Endothelial cell of umbilical vein (primary cell): Measurements from ENCODE around the gene GADL1. TPM values are rescaled to one million over a fixed set of nuclear protein-coding genes. Genes with fewer than 3 reads are reported as not detected.

Experiments
- BruUV-seq: library from RNA; stranded (reverse); fragments of 400-500 nt; replicated peaks from 2 replicates; lab custom pipeline; 2021; lab: Mats Ljungman, UMichigan
- CTCF ChIA-PET: fragments of 300-600, 350-600 bp; sonication (Branson Sonifier 250); formaldehyde crosslinking; loops from one replicate; lab custom pipeline; 2021; ENCODE audit warnings: antibody characterized with exemption, inconsistent platforms; lab: Charles Lee
- POLR2A ChIA-PET: fragments of 300-600, 350-600 bp; sonication (Branson Sonifier 250); formaldehyde crosslinking; loops from one replicate; lab custom pipeline; 2021; ENCODE audit warnings: antibody characterized with exemption, inconsistent platforms; lab: Charles Lee
- DNase-seq: peaks from one replicate; pipeline ENCODE4 v3.0.0-alpha.2; 2011; ENCODE audit warnings: low read depth, low spot score
- FAIRE-seq: peaks from 2 replicates; lab custom pipeline; 2011; peaks lifted over from hg19 to GRCh38; lab: Jason Lieb, UNC
- H2AFZ ChIP-seq: 2 replicates; pipeline ENCODE4 v1.6.0; 2012; ENCODE audit warnings: low read depth, low read length, control low read depth, inconsistent platforms
- H3K27ac ChIP-seq: 2 replicates; pipeline ENCODE4 v1.5.1; 2011; ENCODE audit warnings: low read depth, mild to moderate bottlenecking, control low read depth, low read length, moderate library complexity; ENCODE audit not compliant: insufficient read depth
- H3K27me3 ChIP-seq, 2 experiments: 2 replicates each; pipeline versions ENCODE4 v1.6.0 to v1.6.1; 2011; ENCODE audit warnings: low read length in 2 of 2, mixed read lengths in 1 of 2; ENCODE audit not compliant: control insufficient read depth in 2 of 2, insufficient read depth in 2 of 2
- H3K36me3 ChIP-seq, 2 experiments: 2 replicates in 1 of 2; 3 replicates in 1 of 2; pipeline ENCODE4 v1.5.1; 2011; ENCODE audit warnings: low read length in 2 of 2, mild to moderate bottlenecking in 1 of 2, moderate library complexity in 1 of 2; ENCODE audit not compliant: control insufficient read depth in 2 of 2, insufficient read depth in 2 of 2; ENCODE audit errors: extremely low read depth in 1 of 2
- H3K4me1 ChIP-seq: 3 replicates; pipeline ENCODE4 v1.5.1; 2011; ENCODE audit warnings: mild to moderate bottlenecking, low read length; ENCODE audit not compliant: control insufficient read depth, insufficient read depth; ENCODE audit errors: extremely low read depth
- H3K4me2 ChIP-seq: 2 replicates; pipeline ENCODE4 v1.6.1; 2011; ENCODE audit warnings: low read length, control low read depth, mixed read lengths; ENCODE audit not compliant: insufficient read depth
- H3K4me3 ChIP-seq, 3 experiments: fragments of 200-600 bp in 1 of 3; sonication (generic), shearing (Covaris generic) in 1 of 3; replicated peaks in 1 of 3; 2 replicates each; pipeline ENCODE4 v1.5.1; 2011 to 2016; ENCODE audit warnings: control low read depth in 3 of 3, low read length in 3 of 3, mild to moderate bottlenecking in 2 of 3, inconsistent platforms in 1 of 3, low read depth in 1 of 3, moderate library complexity in 1 of 3; ENCODE audit not compliant: insufficient read depth in 1 of 3
- H3K79me2 ChIP-seq: 2 replicates; pipeline ENCODE4 v1.6.0; 2012; ENCODE audit warnings: low read length, inconsistent platforms; ENCODE audit not compliant: control insufficient read depth, insufficient read depth
- H3K9ac ChIP-seq: replicated peaks from 2 replicates; pipeline ENCODE3; 2011; ENCODE audit warnings: low read length, control low read depth; ENCODE audit not compliant: insufficient read depth; ENCODE audit errors: extremely low read depth
- H3K9me1 ChIP-seq: replicated peaks from 3 replicates; pipeline ENCODE4 v1.6.0; 2011; ENCODE audit warnings: mild to moderate bottlenecking, low read length; ENCODE audit not compliant: control insufficient read depth, insufficient read depth; ENCODE audit errors: extremely low read depth
- H3K9me3 ChIP-seq: replicated peaks from 2 replicates; pipeline ENCODE4 v1.5.1; 2012; ENCODE audit warnings: low read length, inconsistent platforms; ENCODE audit not compliant: control insufficient read depth, insufficient read depth
- H4K20me1 ChIP-seq: replicated peaks from 2 replicates; pipeline ENCODE3; 2011; ENCODE audit warnings: mild to moderate bottlenecking, low read length; ENCODE audit not compliant: control insufficient read depth, insufficient read depth; ENCODE audit errors: extremely low read depth
- CTCF ChIP-seq, 2 donors: IDR thresholded peaks; 1 replicate in 1 of 2; 2 replicates in 1 of 2; pipeline ENCODE4 v1.5.1; 2011; ENCODE audit warnings: low read length in 2 of 2, mild to moderate bottlenecking in 2 of 2, moderate library complexity in 2 of 2, control low read depth in 1 of 2, inconsistent platforms in 1 of 2, low read depth in 1 of 2; ENCODE audit not compliant: insufficient read depth in 1 of 2; ENCODE audit errors: extremely low read depth in 1 of 2
- EZH2 ChIP-seq: IDR thresholded peaks from 2 replicates; pipeline ENCODE4 v1.6.1; 2012; ENCODE audit warnings: borderline replicate concordance, low read depth, mild to moderate bottlenecking, moderate library complexity, low read length, inconsistent platforms; ENCODE audit not compliant: severe bottlenecking
- FOS ChIP-seq: IDR thresholded peaks from 2 replicates; pipeline ENCODE4 v1.6.1; 2011; ENCODE audit warnings: mild to moderate bottlenecking, low read length, moderate library complexity, borderline replicate concordance; ENCODE audit not compliant: insufficient read depth
- GATA2 ChIP-seq: IDR thresholded peaks from 2 replicates; pipeline ENCODE4 v1.7.0; 2011; ENCODE audit warnings: low read depth, mild to moderate bottlenecking, moderate library complexity, mixed read lengths, low read length; ENCODE audit not compliant: insufficient read length, insufficient read depth
- JUN ChIP-seq: IDR thresholded peaks from 2 replicates; pipeline ENCODE4 v1.6.1; 2011; ENCODE audit warnings: borderline replicate concordance, low read depth; ENCODE audit not compliant: insufficient read length, insufficient read depth
- MYC ChIP-seq: IDR thresholded peaks from one replicate; pipeline ENCODE4 v1.6.1; 2011; ENCODE audit warnings: mild to moderate bottlenecking, low read depth, low read length
- POLR2A ChIP-seq: IDR thresholded peaks from 2 replicates; pipeline ENCODE4 v1.6.1; 2012; ENCODE audit warnings: low read depth, mild to moderate bottlenecking, control low read depth, low read length
- POLR2AphosphoS5 ChIP-seq: IDR thresholded peaks from 2 replicates; pipeline ENCODE4 v1.6.1; 2012; ENCODE audit warnings: low read depth, mild to moderate bottlenecking, control low read depth, low read length, moderate library complexity; ENCODE audit not compliant: insufficient read depth
- dilution Hi-C: fragments of 300-500 bp; cut with MboI; formaldehyde crosslinking; loops from one replicate; pipeline ENCODE4 v1.15.0; 2019; ENCODE audit warnings: low sequenced_read_pairs; ENCODE audit not compliant: extremely low pct_ligation_motif_present
- intact Hi-C: fragments of 100-400 bp; cut with micrococcal nuclease; formaldehyde crosslinking; loops from one replicate; pipeline ENCODE4 v1.10.0; 2022
- polyA plus RNA-seq, 4 experiments: library from polyadenylated mRNA; depleted of rRNA in 3 of 4; stranded (reverse) in 3 of 4; unstranded in 1 of 4; fragments of >200 nt; gene quantifications; 2 replicates each; pipeline versions ENCODE4 v1.2.1 to v1.2.3, GENCODE V29; 2011 to 2012; ENCODE audit warnings: missing spikeins in 1 of 4
- total RNA-seq: library from RNA; stranded (reverse); gene quantifications from 2 replicates; pipeline ENCODE4 v1.2.3, GENCODE V29; 2021
- TF ChIP-seq, protein P1 (sequence below): IDR thresholded peaks from 2 replicates; pipeline ENCODE4 v1.6.1; 2011; ENCODE audit not compliant: insufficient read depth, insufficient read length

The GADL1 gene
- total and polyA plus RNA-seq, 2 donors (not counting 3 experiments of a cell fraction or from before 2014, with no cell fraction given): not detected

- Histone ChIP-seq H3K9ac (no peak overlapping the region), H3K4me2 (no peak overlapping the region), H3K36me3 (no peaks in the 10 kb centered on the region), H3K27me3 (peaks cover 16 to 17% of the 10 kb centered on the region in 2 experiments), H3K27ac (no peak overlapping the region), H3K4me1 (no peaks in the 10 kb centered on the region), H3K9me1 (no peaks in the 10 kb centered on the region), H3K4me3 (no peak overlapping the region), H2AFZ (no peak overlapping the region), H3K79me2 (no peaks in the 10 kb centered on the region), H3K9me3 (no peaks in the 10 kb centered on the region), H4K20me1 (no peaks in the 10 kb centered on the region)
- no TSS peak for BruUV-seq
- no peak for DNase-seq
- FAIRE-seq: no peak
- no peak for TF ChIP-seq MYC
- TF ChIP-seq POLR2A: no peak
- TF ChIP-seq EZH2: no peak
- no peak for TF ChIP-seq CTCF (IDR thresholded peaks at IDR 0.05; ENCODE audit: extremely low read depth in 1 of 2, insufficient read depth in 1 of 2, low read depth in 1 of 2, low read length in 2 of 2)
- TF ChIP-seq JUN: no peak
- intact Hi-C loops (no loop called here), dilution Hi-C loops (no loop called here)
- POLR2A ChIA-PET: no interaction called here
- CTCF ChIA-PET: no interaction called here
Observed at GRCh38 chr3:30864836-30865235, 29.6 kb downstream of the GADL1 start.

- H3K36me3 ChIP-seq: no peaks in the 10 kb centered on the region
- no peak overlapping the region for H3K4me3 ChIP-seq
- dilution Hi-C loops (no loop called here), intact Hi-C loops (no loop called here)
- H2AFZ ChIP-seq: no peak overlapping the region
- H3K4me1 ChIP-seq: no peaks in the 10 kb centered on the region
- DNase-seq (no peak), FAIRE-seq (no peak)
- H3K9ac ChIP-seq: no peak overlapping the region
- CTCF ChIA-PET: interaction anchor here (1.3 kb wide), 1 partner anchor 9 kb away, joined by 3 read pairs; no protein-coding TSS in a partner anchor
- H3K4me2 ChIP-seq: no peak overlapping the region
- H3K9me1 ChIP-seq: no peaks in the 10 kb centered on the region
- TF ChIP-seq GATA2 (no peak), JUN (no peak), POLR2AphosphoS5 (no peak), FOS (no peak), MYC (no peak), CTCF (IDR thresholded peaks at IDR 0.05; ENCODE audit: extremely low read depth in 1 of 2, insufficient read depth in 1 of 2, low read depth in 1 of 2, low read length in 2 of 2) (no peak), EZH2 (no peak), POLR2A (no peak)
- TF ChIP-seq, protein P1, sequence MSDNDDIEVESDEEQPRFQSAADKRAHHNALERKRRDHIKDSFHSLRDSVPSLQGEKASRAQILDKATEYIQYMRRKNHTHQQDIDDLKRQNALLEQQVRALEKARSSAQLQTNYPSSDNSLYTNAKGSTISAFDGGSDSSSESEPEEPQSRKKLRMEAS: no peak
- H4K20me1 ChIP-seq: no peaks in the 10 kb centered on the region
- no peaks in the 10 kb centered on the region for H3K9me3 ChIP-seq
- no peaks in the 10 kb centered on the region for H3K79me2 ChIP-seq
- POLR2A ChIA-PET: no interaction called here
- no peak overlapping the region for H3K27ac ChIP-seq
- BruUV-seq: no TSS peak
- peaks cover 16 to 22% of the 10 kb centered on the region in 2 experiments for H3K27me3 ChIP-seq
Observed at GRCh38 chr3:30864132-30864531, 30.3 kb downstream of the GADL1 start.
